ENCODE measurements around the gene SMOC2. TPM values are rescaled to one million over a fixed set of nuclear protein-coding genes. Genes with fewer than 3 reads are reported as not detected.

SMOC2 gene
- total RNA-seq, 1 donor from 2014 or later = not detected

- Mint-ChIP-seq H3K36me3 (ENCODE audit: low read depth, unreplicated experiment) (no peaks in the 10 kb centered on the region), H3K4me1 (ENCODE audit: unreplicated experiment) (peaks cover 7% of the 10 kb centered on the region), H3K27ac (ENCODE audit: unreplicated experiment) (no peak overlapping the region), H3K27me3 (ENCODE audit: unreplicated experiment) (peaks cover 4% of the 10 kb centered on the region), H3K9me3 (ENCODE audit: unreplicated experiment) (no peaks in the 10 kb centered on the region), H3K4me3 (ENCODE audit: unreplicated experiment) (no peak overlapping the region)
- TF ChIP-seq CTCF (IDR thresholded peaks at IDR 0.05; ENCODE audit: unreplicated experiment) = no peak
- DNase-seq (ENCODE audit: low spot score) = no peak
Observed at GRCh38 chr6:168666699-168667427, 225.9 kb downstream of the SMOC2 start.

GRCh38 chr6:168667428-168667805 is 226.4 kb downstream of the SMOC2 start:
- Mint-ChIP-seq H3K27ac (ENCODE audit: unreplicated experiment) (no peak overlapping the region), H3K36me3 (ENCODE audit: low read depth, unreplicated experiment) (no peaks in the 10 kb centered on the region), H3K4me3 (ENCODE audit: unreplicated experiment) (no peak overlapping the region), H3K4me1 (ENCODE audit: unreplicated experiment) (peaks cover 7% of the 10 kb centered on the region), H3K27me3 (ENCODE audit: unreplicated experiment) (peaks cover 4% of the 10 kb centered on the region), H3K9me3 (ENCODE audit: unreplicated experiment) (no peaks in the 10 kb centered on the region)
- DNase-seq (ENCODE audit: low spot score) = no peak
- no peak for TF ChIP-seq CTCF (IDR thresholded peaks at IDR 0.05; ENCODE audit: unreplicated experiment)

GRCh38 chr6:168670401-168670985 is 229.5 kb downstream of the SMOC2 start:
- TF ChIP-seq CTCF (IDR thresholded peaks at IDR 0.05; ENCODE audit: unreplicated experiment) = no peak
- H3K27me3 Mint-ChIP-seq (ENCODE audit: unreplicated experiment) = peaks cover 3% of the 10 kb centered on the region
- no peak overlapping the region for H3K4me3 Mint-ChIP-seq (ENCODE audit: unreplicated experiment)
- no peak overlapping the region for H3K27ac Mint-ChIP-seq (ENCODE audit: unreplicated experiment)
- H3K9me3 Mint-ChIP-seq (ENCODE audit: unreplicated experiment) = no peaks in the 10 kb centered on the region
- H3K36me3 Mint-ChIP-seq (ENCODE audit: low read depth, unreplicated experiment) = no peaks in the 10 kb centered on the region
- DNase-seq (ENCODE audit: low spot score) = no peak
- no peaks in the 10 kb centered on the region for H3K4me1 Mint-ChIP-seq (ENCODE audit: unreplicated experiment)

GRCh38 chr6:168671028-168671862 is 230.3 kb downstream of the SMOC2 start:
- no peak overlapping the region for H3K4me3 Mint-ChIP-seq (ENCODE audit: unreplicated experiment)
- TF ChIP-seq CTCF (IDR thresholded peaks at IDR 0.05; ENCODE audit: unreplicated experiment) = no peak
- peaks cover 3% of the 10 kb centered on the region for H3K27me3 Mint-ChIP-seq (ENCODE audit: unreplicated experiment)

More at GRCh38 chr6:168671028-168671862, 230.3 kb downstream of the SMOC2 start:
- no peaks in the 10 kb centered on the region for H3K4me1 Mint-ChIP-seq (ENCODE audit: unreplicated experiment)
- DNase-seq (ENCODE audit: low spot score) = no peak
- no peaks in the 10 kb centered on the region for H3K9me3 Mint-ChIP-seq (ENCODE audit: unreplicated experiment)
- H3K27ac Mint-ChIP-seq (ENCODE audit: unreplicated experiment) = no peak overlapping the region
- H3K36me3 Mint-ChIP-seq (ENCODE audit: low read depth, unreplicated experiment) = no peaks in the 10 kb centered on the region
